ENCODE data around the gene SNTN.

DNA sequence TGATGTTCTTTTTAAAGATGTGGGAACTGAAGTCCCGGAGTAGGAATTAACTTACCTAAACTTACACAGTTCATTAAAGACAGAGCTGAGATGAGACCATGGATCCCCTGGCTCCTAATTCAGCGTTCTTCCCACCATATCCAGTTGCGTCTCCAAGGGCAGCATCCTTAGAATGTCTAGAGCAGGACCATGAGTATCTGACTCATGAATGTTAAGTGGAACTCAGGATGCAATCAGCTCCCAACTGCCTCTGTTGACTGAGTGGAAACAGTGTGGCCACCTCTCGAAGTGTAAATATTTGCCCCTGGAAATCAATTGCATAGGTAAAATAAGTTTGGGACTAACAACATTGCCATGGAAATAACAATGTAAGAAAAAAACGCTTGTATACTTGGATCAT, 2.5 kb downstream of the SNTN start:
- TF ChIP-seq, protein P1, sequence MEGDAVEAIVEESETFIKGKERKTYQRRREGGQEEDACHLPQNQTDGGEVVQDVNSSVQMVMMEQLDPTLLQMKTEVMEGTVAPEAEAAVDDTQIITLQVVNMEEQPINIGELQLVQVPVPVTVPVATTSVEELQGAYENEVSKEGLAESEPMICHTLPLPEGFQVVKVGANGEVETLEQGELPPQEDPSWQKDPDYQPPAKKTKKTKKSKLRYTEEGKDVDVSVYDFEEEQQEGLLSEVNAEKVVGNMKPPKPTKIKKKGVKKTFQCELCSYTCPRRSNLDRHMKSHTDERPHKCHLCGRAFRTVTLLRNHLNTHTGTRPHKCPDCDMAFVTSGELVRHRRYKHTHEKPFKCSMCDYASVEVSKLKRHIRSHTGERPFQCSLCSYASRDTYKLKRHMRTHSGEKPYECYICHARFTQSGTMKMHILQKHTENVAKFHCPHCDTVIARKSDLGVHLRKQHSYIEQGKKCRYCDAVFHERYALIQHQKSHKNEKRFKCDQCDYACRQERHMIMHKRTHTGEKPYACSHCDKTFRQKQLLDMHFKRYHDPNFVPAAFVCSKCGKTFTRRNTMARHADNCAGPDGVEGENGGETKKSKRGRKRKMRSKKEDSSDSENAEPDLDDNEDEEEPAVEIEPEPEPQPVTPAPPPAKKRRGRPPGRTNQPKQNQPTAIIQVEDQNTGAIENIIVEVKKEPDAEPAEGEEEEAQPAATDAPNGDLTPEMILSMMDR (IDR thresholded peaks at IDR 0.05; ENCODE audit: low read depth, low read length), result no peak
- no peak for TF ChIP-seq POLR2A (IDR thresholded peaks at IDR 0.05; ENCODE audit: extremely low read depth, insufficient read length)
